Lower lobe of right lung (tissue), 2 donors: ENCODE measurements around the gene SCAPER. TPM values are rescaled to one million over a fixed set of nuclear protein-coding genes. Genes with fewer than 3 reads are reported as not detected.

Source experiments
- ATAC-seq, 2 donors: fragments of 200-7000 bp; cut with Tn5 transposase; one replicate each; pipeline ENCODE4 v1.9.1; 2020 to 2022; ENCODE audit warnings: mild to moderate bottlenecking in 2 of 2, moderate library complexity in 2 of 2
- DNase-seq: peaks from one replicate; pipeline ENCODE4 v3.0.0-alpha.2; 2020
- H3K27ac ChIP-seq: fragments of 200-600 bp; one replicate; pipeline ENCODE4 v1.8.0; 2022
- H3K27me3 ChIP-seq: fragments of 200-600 bp; one replicate; pipeline ENCODE4 v1.8.0; 2022; ENCODE audit warnings: low read depth
- H3K36me3 ChIP-seq: fragments of 200-600 bp; one replicate; pipeline ENCODE4 v1.8.0; 2022; ENCODE audit warnings: mild to moderate bottlenecking
- H3K4me1 ChIP-seq: fragments of 200-600 bp; one replicate; pipeline ENCODE4 v1.8.0; 2022
- H3K4me3 ChIP-seq: fragments of 200-600 bp; one replicate; pipeline ENCODE4 v1.8.0; 2022; ENCODE audit warnings: mild to moderate bottlenecking
- H3K9me3 ChIP-seq: fragments of 200-600 bp; one replicate; pipeline ENCODE4 v1.8.0; 2022
- CTCF ChIP-seq: fragments of 200-600 bp; IDR thresholded peaks from one replicate; pipeline ENCODE4 v1.8.0; 2022; ENCODE audit warnings: antibody characterized with exemption, mild to moderate bottlenecking
- intact Hi-C: fragments of 100-400 bp; cut with DNase I; formaldehyde crosslinking; loops from one replicate; pipeline ENCODE4 v1.11.0; 2022
- total RNA-seq: library from RNA; stranded (reverse); fragmentation: NEBNext Ultra II Directional; extraction: Animal tissue kit (Norgen Biotek cat#: 25700); gene quantifications from one replicate; pipeline ENCODE4 v1.2.1, GENCODE V29; 2021
- donor health status: DM: no; HTN: yes; CAD: no; lungs with severe emphysema.

SCAPER gene
- total RNA-seq, 1 donor from 2014 or later, result 34.2 TPM

DNA sequence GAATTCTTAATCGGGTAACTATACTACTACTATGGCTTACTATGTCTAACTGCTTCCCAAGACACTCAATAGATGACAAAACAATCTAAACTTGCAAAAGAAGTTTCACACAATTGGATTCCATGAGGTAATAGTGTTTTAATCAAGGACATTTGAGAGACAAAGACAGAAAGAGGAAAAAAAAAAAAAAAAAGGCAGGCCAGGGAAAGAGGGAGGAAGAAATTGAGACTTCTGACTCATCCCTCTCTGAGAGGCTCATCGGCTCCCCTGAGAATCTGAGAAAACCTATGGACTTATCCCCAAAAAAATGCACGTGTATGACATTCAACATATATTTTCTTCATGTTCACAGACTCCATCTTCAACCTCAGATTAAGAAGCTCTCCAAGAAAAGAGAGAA, 61.0 kb downstream of the SCAPER start:
- Histone ChIP-seq H3K4me1 (no peaks in the 10 kb centered on the region), H3K27me3 (no peaks in the 10 kb centered on the region), H3K4me3 (no peak overlapping the region), H3K9me3 (no peaks in the 10 kb centered on the region), H3K36me3 (peaks cover 4% of the 10 kb centered on the region), H3K27ac (no peak overlapping the region)
- no peak for ATAC-seq
- no peak for DNase-seq
- TF ChIP-seq CTCF, result no peak
- intact Hi-C loops, result no loop called here

DNA sequence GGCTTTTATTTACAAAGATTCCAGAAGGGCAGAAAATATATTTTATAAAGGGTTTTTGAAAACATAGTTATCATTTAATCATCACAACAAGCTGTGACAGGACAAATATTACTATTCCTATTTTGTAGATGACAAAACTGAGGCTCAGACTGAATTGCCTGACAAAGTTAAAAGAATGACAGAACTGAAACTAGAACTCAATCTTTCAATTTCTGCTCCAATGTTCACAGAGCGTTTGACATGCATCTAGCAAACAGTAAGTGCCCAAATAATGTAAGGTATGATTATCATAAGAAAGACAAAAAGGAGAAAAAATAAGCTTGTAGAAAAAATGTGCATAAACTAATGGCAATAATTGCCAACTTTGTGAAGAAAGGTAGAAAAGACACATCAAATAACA, 61.9 kb downstream of the SCAPER start:
- no peaks in the 10 kb centered on the region for H3K9me3 ChIP-seq
- H3K4me3 ChIP-seq, result no peak overlapping the region
- intact Hi-C loops, result no loop called here
- H3K36me3 ChIP-seq, result peaks cover 4% of the 10 kb centered on the region
- no peaks in the 10 kb centered on the region for H3K4me1 ChIP-seq
- no peak overlapping the region for H3K27ac ChIP-seq
- ATAC-seq (no peak), DNase-seq (no peak)
- no peak for TF ChIP-seq CTCF
- H3K27me3 ChIP-seq, result no peaks in the 10 kb centered on the region

GRCh38 chr15:76840830-76841460, 64.2 kb downstream of the SCAPER start:
- peak; percentile 45 for TF ChIP-seq CTCF
- ATAC-seq, result no peak
- Histone ChIP-seq H3K4me1 (no peaks in the 10 kb centered on the region), H3K4me3 (no peak overlapping the region), H3K9me3 (no peaks in the 10 kb centered on the region), H3K36me3 (peaks cover 4% of the 10 kb centered on the region), H3K27ac (no peak overlapping the region), H3K27me3 (no peaks in the 10 kb centered on the region)
- no peak for DNase-seq
- intact Hi-C loops, result no loop called here

- Histone ChIP-seq H3K36me3 (peaks cover 4% of the 10 kb centered on the region), H3K27ac (no peak overlapping the region), H3K4me1 (no peaks in the 10 kb centered on the region), H3K9me3 (no peaks in the 10 kb centered on the region), H3K27me3 (no peaks in the 10 kb centered on the region), H3K4me3 (no peak overlapping the region)
- TF ChIP-seq CTCF, result no peak
- DNase-seq, result no peak
- intact Hi-C loops, result no loop called here
- ATAC-seq, result no peak
These were observed 66.0 kb downstream of the SCAPER start for GRCh38 chr15:76839173-76839572.

GRCh38 chr15:76837474-76837873, 67.7 kb downstream of the SCAPER start:
- no peak for TF ChIP-seq CTCF
- ATAC-seq, result no peak
- peaks cover 9% of the 10 kb centered on the region for H3K9me3 ChIP-seq
- no peaks in the 10 kb centered on the region for H3K27me3 ChIP-seq
- peaks cover 4% of the 10 kb centered on the region for H3K36me3 ChIP-seq
- H3K4me1 ChIP-seq, result no peaks in the 10 kb centered on the region
- intact Hi-C loops, result no loop called here
- no peak for DNase-seq
- no peak overlapping the region for H3K27ac ChIP-seq
- H3K4me3 ChIP-seq, result no peak overlapping the region
